Ovary (tissue), 3 donors: Measurements from ENCODE around the gene AKAP6.

Experiments
- EP300 ChIP-seq: sonication (generic); formaldehyde crosslinking; IDR thresholded peaks from one replicate; pipeline ENCODE4 v1.6.1; 2017; ENCODE audit warnings: antibody characterized with exemption
- TF ChIP-seq, protein P1 (sequence below), 3 donors: fragments of 450-650 bp in 2 of 3; fragments of 200-600 bp in 1 of 3; IDR thresholded peaks; one replicate each; pipeline versions ENCODE4 v1.5.1 to v1.8.0; 2016 to 2022; ENCODE audit warnings: antibody characterized with exemption in 3 of 3, mild to moderate bottlenecking in 1 of 3
- donor health status: DM: no; HTN: no; CAD: no.

DNA sequence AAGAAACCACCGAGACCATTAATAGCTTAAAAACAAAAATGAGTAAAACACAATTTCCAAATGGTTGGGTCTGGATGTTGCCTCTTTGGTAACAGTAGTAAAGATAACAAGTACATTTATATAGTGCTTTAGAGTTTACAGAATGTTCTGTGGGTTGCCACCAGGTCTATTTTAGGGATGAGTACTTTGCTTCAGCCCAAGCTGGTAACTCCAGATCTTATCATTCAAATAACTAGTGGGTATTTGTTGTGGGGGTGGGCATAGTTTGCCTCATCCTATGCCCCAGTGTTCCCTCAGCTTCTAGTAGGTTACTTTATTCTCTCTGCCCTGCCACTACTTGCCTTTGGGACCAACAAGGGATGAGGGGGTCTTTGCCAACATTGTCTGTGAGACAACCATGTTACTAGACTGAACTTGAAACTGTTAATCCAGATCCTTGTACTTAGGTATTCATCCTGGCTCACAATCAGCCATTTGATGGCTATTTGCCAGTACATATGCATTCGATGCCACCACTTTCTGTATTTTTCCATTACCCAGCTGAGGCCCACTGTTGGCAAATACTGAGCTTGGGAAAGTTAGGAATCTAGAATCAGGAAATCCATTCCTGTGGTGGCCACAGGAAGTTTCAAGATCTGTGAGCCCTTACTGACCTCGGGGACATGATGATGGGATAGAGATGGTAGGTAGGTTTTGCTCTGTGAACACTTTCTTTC is 17.6 kb upstream of the AKAP6 start:
- TF ChIP-seq, protein P1, sequence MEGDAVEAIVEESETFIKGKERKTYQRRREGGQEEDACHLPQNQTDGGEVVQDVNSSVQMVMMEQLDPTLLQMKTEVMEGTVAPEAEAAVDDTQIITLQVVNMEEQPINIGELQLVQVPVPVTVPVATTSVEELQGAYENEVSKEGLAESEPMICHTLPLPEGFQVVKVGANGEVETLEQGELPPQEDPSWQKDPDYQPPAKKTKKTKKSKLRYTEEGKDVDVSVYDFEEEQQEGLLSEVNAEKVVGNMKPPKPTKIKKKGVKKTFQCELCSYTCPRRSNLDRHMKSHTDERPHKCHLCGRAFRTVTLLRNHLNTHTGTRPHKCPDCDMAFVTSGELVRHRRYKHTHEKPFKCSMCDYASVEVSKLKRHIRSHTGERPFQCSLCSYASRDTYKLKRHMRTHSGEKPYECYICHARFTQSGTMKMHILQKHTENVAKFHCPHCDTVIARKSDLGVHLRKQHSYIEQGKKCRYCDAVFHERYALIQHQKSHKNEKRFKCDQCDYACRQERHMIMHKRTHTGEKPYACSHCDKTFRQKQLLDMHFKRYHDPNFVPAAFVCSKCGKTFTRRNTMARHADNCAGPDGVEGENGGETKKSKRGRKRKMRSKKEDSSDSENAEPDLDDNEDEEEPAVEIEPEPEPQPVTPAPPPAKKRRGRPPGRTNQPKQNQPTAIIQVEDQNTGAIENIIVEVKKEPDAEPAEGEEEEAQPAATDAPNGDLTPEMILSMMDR (IDR thresholded peaks at IDR 0.05) = no peak
- TF ChIP-seq EP300 = no peak
